PC-9 (cell line): ENCODE results near the gene KXD1. TPM values are rescaled to one million over a fixed set of nuclear protein-coding genes. Genes with fewer than 3 reads are reported as not detected.

Experiments
- BruUV-seq: library from RNA; stranded (reverse); fragments of 400-500 nt; replicated peaks from 2 replicates; lab custom pipeline; 2021; lab: Mats Ljungman, UMichigan
- CTCF ChIA-PET: fragments of 300-600 bp; sonication (Branson Sonifier 250); formaldehyde crosslinking; loops from one replicate; lab custom pipeline; 2022; ENCODE audit warnings: antibody characterized with exemption; lab: Charles Lee
- POLR2A ChIA-PET: fragments of 300-600 bp; sonication (Branson Sonifier 250); formaldehyde crosslinking; loops from one replicate; lab custom pipeline; 2022; ENCODE audit warnings: antibody characterized with exemption; ENCODE audit not compliant: unreplicated experiment; lab: Charles Lee
- DNase-seq, 2 experiments: peaks; one replicate each; pipeline versions ENCODE4 v3.0.0 to v3.0.0-alpha.2; 2015 to 2022; ENCODE audit warnings: mixed read lengths in 1 of 2
- H2AFZ ChIP-seq: fragments of 200-600 bp; sonication (generic); 2 replicates; pipeline ENCODE4 v1.8.1; 2017; ENCODE audit warnings: antibody characterized with exemption
- H3F3A ChIP-seq: fragments of 200-600 bp; sonication (generic); 2 replicates; pipeline ENCODE4 v1.8.1; 2017; ENCODE audit warnings: antibody characterized with exemption, mild to moderate bottlenecking, low read depth; ENCODE audit not compliant: insufficient read depth
- H3K27ac ChIP-seq: fragments of 200-600 bp; sonication (generic); 2 replicates; pipeline ENCODE4 v1.6.1; 2016; ENCODE audit warnings: mixed run types
- H3K27me3 ChIP-seq: fragments of 200-600 bp; sonication (generic); 2 replicates; pipeline ENCODE4 v1.6.1; 2016; ENCODE audit warnings: low read depth, mixed run types; ENCODE audit not compliant: insufficient read depth
- H3K36me3 ChIP-seq: fragments of 200-600 bp; sonication (generic); 2 replicates; pipeline ENCODE4 v1.6.1; 2016; ENCODE audit warnings: low read depth, mixed run types
- H3K4me1 ChIP-seq: fragments of 200-600 bp; sonication (generic); replicated peaks from 2 replicates; pipeline ENCODE4 v1.6.1; 2016; ENCODE audit warnings: mixed run types; ENCODE audit not compliant: insufficient read depth
- H3K4me2 ChIP-seq: fragments of 200-600 bp; sonication (generic); 2 replicates; pipeline ENCODE4 v1.6.1; 2017; ENCODE audit warnings: mixed run types
- H3K4me3 ChIP-seq: fragments of 200-600 bp; sonication (generic); 2 replicates; pipeline ENCODE4 v1.6.1; 2016; ENCODE audit warnings: mixed run types
- H3K79me2 ChIP-seq: fragments of 200-600 bp; sonication (generic); 2 replicates; pipeline ENCODE4 v1.6.1; 2017; ENCODE audit warnings: low read depth, mixed run types
- H3K9me2 ChIP-seq: fragments of 200-600 bp; sonication (generic); 2 replicates; pipeline ENCODE4 v1.8.1; 2017; ENCODE audit warnings: mild to moderate bottlenecking; ENCODE audit not compliant: insufficient read depth
- H3K9me3 ChIP-seq: fragments of 200-600 bp; sonication (generic); 2 replicates; pipeline ENCODE4 v1.8.1; 2016; ENCODE audit warnings: low read depth; ENCODE audit not compliant: insufficient read depth
- H4K20me1 ChIP-seq: fragments of 200-600 bp; sonication (generic); 2 replicates; pipeline ENCODE4 v1.8.1; 2017; ENCODE audit not compliant: insufficient read depth
- CTCF ChIP-seq: fragments of 200-600 bp; sonication (generic); conservative IDR thresholded peaks from 2 replicates; pipeline ENCODE4 v1.6.1; 2017; ENCODE audit warnings: mixed run types, antibody characterized with exemption, mild to moderate bottlenecking, moderate library complexity
- EZH2 ChIP-seq: fragments of 200-600 bp; sonication (generic); IDR thresholded peaks from 2 replicates; pipeline ENCODE4 v1.8.0; 2017; ENCODE audit warnings: antibody characterized with exemption, low read depth
- intact Hi-C: fragments of 100-400 bp; cut with micrococcal nuclease; formaldehyde crosslinking; loops from one replicate; pipeline ENCODE4 v1.10.0; 2022; ENCODE audit not compliant: unreplicated experiment
- total RNA-seq: library from RNA; stranded (reverse); gene quantifications from 2 replicates; pipeline ENCODE4 v1.2.3, GENCODE V29; 2021

The KXD1 gene
- total RNA-seq, 1 experiment from 2014 or later = 101 TPM

GRCh38 chr19:18532168-18532890 lies 25.3 kb upstream of the KXD1 start:
- H3K79me2 ChIP-seq = no peaks in the 10 kb centered on the region
- H3K36me3 ChIP-seq = peaks cover 8% of the 10 kb centered on the region; the same call in 1 of the 2 replicates
- TF ChIP-seq EZH2 (no peak), CTCF (no peak)
- no peaks in the 10 kb centered on the region for H3K9me2 ChIP-seq
- no peaks in the 10 kb centered on the region for H3K27me3 ChIP-seq
- ChIA-PET POLR2A (no interaction called here), CTCF (no interaction called here)
- H3F3A ChIP-seq = peaks cover 15% of the 10 kb centered on the region
- BruUV-seq = no TSS peak
- intact Hi-C loops = no loop called here
- no peak overlapping the region for H2AFZ ChIP-seq
- no peaks in the 10 kb centered on the region for H3K9me3 ChIP-seq
- no peak overlapping the region for H3K4me3 ChIP-seq
- no peak for DNase-seq
- H3K27ac ChIP-seq = no peak overlapping the region
- H3K4me1 ChIP-seq = no peaks in the 10 kb centered on the region
- no peaks in the 10 kb centered on the region for H4K20me1 ChIP-seq
- no peak overlapping the region for H3K4me2 ChIP-seq

- Histone ChIP-seq H3K27ac (no peak overlapping the region), H4K20me1 (no peaks in the 10 kb centered on the region), H3F3A (peaks cover 15% of the 10 kb centered on the region), H3K4me2 (no peak overlapping the region), H3K4me3 (no peak overlapping the region), H3K9me3 (no peaks in the 10 kb centered on the region), H3K27me3 (no peaks in the 10 kb centered on the region), H2AFZ (no peak overlapping the region), H3K4me1 (no peaks in the 10 kb centered on the region), H3K79me2 (no peaks in the 10 kb centered on the region), H3K9me2 (no peaks in the 10 kb centered on the region), H3K36me3 (peaks cover 8% of the 10 kb centered on the region; the same call in 1 of the 2 replicates)
- ChIA-PET POLR2A (interaction anchor here (0.7 kb wide), 1 partner anchor 12 kb away, joined by 5 read pairs; no protein-coding TSS in a partner anchor), CTCF (no interaction called here)
- BruUV-seq = no TSS peak
- no peak for DNase-seq
- intact Hi-C loops = no loop called here
- no peak for TF ChIP-seq EZH2
- TF ChIP-seq CTCF = no peak
Measured at GRCh38 chr19:18533058-18533457, 24.6 kb upstream of the KXD1 start.

GRCh38 chr19:18536475-18536874 lies 21.2 kb upstream of the KXD1 start:
- ChIA-PET CTCF (no interaction called here), POLR2A (no interaction called here)
- Histone ChIP-seq H2AFZ (no peak overlapping the region), H3K4me3 (no peak overlapping the region), H3K27ac (no peak overlapping the region), H3K4me2 (no peak overlapping the region), H4K20me1 (no peaks in the 10 kb centered on the region), H3F3A (peaks cover 4% of the 10 kb centered on the region; the same call in 1 of the 2 replicates), H3K79me2 (peaks cover 5% of the 10 kb centered on the region; the same call in 1 of the 2 replicates), H3K4me1 (no peaks in the 10 kb centered on the region), H3K9me2 (no peaks in the 10 kb centered on the region), H3K27me3 (no peaks in the 10 kb centered on the region), H3K9me3 (no peaks in the 10 kb centered on the region), H3K36me3 (peaks cover 32% of the 10 kb centered on the region)
- no peak for DNase-seq
- no peak for TF ChIP-seq CTCF
- TF ChIP-seq EZH2 = no peak
- intact Hi-C loops = no loop called here
- no TSS peak for BruUV-seq
